ENCODE measurements around the gene RSPO3. TPM values are rescaled to one million over a fixed set of nuclear protein-coding genes. Genes with fewer than 3 reads are reported as not detected.

Gene RSPO3
- total and polyA plus RNA-seq, 4 donors, result 1.4 to 3.5 (median 1.6) TPM

GRCh38 chr6:127077886-127078285 is 40.6 kb upstream of the RSPO3 start:
- TF ChIP-seq MAX (IDR thresholded peaks at IDR 0.05) (no peak), FOXA1 (IDR thresholded peaks at IDR 0.05) (no peak)
- no peaks in the 10 kb centered on the region for H3K9me3 ChIP-seq (ENCODE audit: control insufficient read depth in 4 of 4, low read length in 3 of 4)
- DNase-seq (ENCODE audit: low spot score), result no peak
- WGBS, result 81% methylated on average over 2 of the region's 2 CpGs
- H3K27ac ChIP-seq (ENCODE audit: low read depth in 1 of 2, low read length in 2 of 2), result no peak overlapping the region
- no peaks in the 10 kb centered on the region for H3K4me1 ChIP-seq (ENCODE audit: control insufficient read depth in 4 of 4, insufficient read depth in 4 of 4, low read length in 3 of 4)
- no peak overlapping the region for H3K4me3 ChIP-seq (ENCODE audit: low read depth in 1 of 3, low read length in 3 of 3)
- H3K36me3 ChIP-seq (ENCODE audit: control insufficient read depth in 4 of 4, insufficient read depth in 3 of 4, low read depth in 1 of 4, low read length in 3 of 4), result no peaks in the 10 kb centered on the region
- peaks cover 0 to 6% (median 0%) of the 10 kb centered on the region in 4 donors for H3K27me3 ChIP-seq (ENCODE audit: control insufficient read depth in 4 of 4, insufficient read depth in 4 of 4, low read length in 3 of 4)
- H3K9ac ChIP-seq (ENCODE audit: low read depth in 1 of 2, low read length in 2 of 2), result no peak overlapping the region

DNA sequence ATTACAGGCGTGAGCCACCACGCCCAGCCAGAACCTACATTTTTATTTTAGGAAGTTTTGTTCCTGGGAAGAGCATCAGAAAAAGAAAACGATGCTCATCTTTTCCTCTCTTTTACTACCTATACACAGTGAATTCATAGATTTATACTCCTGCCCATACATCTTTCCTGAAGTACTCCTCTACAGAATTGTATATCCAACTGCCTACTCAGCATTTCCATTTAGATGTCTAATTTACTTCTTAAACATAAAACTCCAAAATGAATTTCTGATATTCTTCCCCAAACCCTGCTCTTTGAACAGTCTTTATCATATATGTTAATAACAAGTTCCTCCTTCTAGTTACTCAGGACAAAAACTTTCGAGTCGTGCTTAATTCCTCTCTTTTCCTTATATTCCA is 39.8 kb upstream of the RSPO3 start:
- no peak overlapping the region for H3K27ac ChIP-seq (ENCODE audit: low read depth in 1 of 2, low read length in 2 of 2)
- WGBS, result 81% methylated on average over 5 of the region's 5 CpGs
- TF ChIP-seq NR2F2 (IDR thresholded peaks at IDR 0.05), result no peak
- TF ChIP-seq, protein P1, sequence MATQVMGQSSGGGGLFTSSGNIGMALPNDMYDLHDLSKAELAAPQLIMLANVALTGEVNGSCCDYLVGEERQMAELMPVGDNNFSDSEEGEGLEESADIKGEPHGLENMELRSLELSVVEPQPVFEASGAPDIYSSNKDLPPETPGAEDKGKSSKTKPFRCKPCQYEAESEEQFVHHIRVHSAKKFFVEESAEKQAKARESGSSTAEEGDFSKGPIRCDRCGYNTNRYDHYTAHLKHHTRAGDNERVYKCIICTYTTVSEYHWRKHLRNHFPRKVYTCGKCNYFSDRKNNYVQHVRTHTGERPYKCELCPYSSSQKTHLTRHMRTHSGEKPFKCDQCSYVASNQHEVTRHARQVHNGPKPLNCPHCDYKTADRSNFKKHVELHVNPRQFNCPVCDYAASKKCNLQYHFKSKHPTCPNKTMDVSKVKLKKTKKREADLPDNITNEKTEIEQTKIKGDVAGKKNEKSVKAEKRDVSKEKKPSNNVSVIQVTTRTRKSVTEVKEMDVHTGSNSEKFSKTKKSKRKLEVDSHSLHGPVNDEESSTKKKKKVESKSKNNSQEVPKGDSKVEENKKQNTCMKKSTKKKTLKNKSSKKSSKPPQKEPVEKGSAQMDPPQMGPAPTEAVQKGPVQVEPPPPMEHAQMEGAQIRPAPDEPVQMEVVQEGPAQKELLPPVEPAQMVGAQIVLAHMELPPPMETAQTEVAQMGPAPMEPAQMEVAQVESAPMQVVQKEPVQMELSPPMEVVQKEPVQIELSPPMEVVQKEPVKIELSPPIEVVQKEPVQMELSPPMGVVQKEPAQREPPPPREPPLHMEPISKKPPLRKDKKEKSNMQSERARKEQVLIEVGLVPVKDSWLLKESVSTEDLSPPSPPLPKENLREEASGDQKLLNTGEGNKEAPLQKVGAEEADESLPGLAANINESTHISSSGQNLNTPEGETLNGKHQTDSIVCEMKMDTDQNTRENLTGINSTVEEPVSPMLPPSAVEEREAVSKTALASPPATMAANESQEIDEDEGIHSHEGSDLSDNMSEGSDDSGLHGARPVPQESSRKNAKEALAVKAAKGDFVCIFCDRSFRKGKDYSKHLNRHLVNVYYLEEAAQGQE (IDR thresholded peaks at IDR 0.05), result no peak
- TF ChIP-seq HNF4A (conservative IDR thresholded peaks at IDR 0.05), result no peak
- TF ChIP-seq EGR1 (IDR thresholded peaks at IDR 0.05; ENCODE audit: low read depth in 2 of 2), result no peak
- TF ChIP-seq RAD21 (IDR thresholded peaks at IDR 0.05), result no peak
- H3K36me3 ChIP-seq (ENCODE audit: control insufficient read depth in 4 of 4, insufficient read depth in 3 of 4, low read depth in 1 of 4, low read length in 3 of 4), result no peaks in the 10 kb centered on the region
- no peak overlapping the region for H3K9ac ChIP-seq (ENCODE audit: low read depth in 1 of 2, low read length in 2 of 2)
- no peaks in the 10 kb centered on the region for H3K9me3 ChIP-seq (ENCODE audit: control insufficient read depth in 4 of 4, low read length in 3 of 4)
- H3K27me3 ChIP-seq (ENCODE audit: control insufficient read depth in 4 of 4, insufficient read depth in 4 of 4, low read length in 3 of 4), result peaks cover 0 to 6% (median 0%) of the 10 kb centered on the region in 4 donors
- no peak for DNase-seq (ENCODE audit: low spot score)
- no peaks in the 10 kb centered on the region for H3K4me1 ChIP-seq (ENCODE audit: control insufficient read depth in 4 of 4, insufficient read depth in 4 of 4, low read length in 3 of 4)
- no peak overlapping the region for H3K4me3 ChIP-seq (ENCODE audit: low read depth in 1 of 3, low read length in 3 of 3)

DNA sequence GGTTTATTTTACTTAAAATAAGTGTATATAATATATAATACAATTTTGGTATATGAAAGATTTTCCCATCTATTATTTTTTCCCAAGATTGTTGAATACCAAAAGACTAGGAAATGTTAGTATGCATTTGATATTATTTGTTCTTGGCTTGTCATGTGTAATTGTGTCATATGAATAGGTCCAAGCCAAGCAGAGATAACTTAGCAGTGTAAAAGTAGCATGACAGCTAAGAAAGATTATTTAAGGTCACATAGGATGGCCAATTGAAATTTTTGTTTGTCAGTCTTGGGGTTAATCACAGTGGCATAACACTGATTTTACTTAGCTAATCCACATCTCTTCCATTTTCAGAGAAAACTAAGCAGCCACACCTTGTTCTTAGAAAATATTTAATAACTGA is 38.8 kb upstream of the RSPO3 start:
- Histone ChIP-seq H3K27me3 (ENCODE audit: control insufficient read depth in 4 of 4, insufficient read depth in 4 of 4, low read length in 3 of 4) (peaks cover 0 to 5% (median 1%) of the 10 kb centered on the region in 4 donors), H3K27ac (ENCODE audit: low read depth in 1 of 2, low read length in 2 of 2) (no peak overlapping the region), H3K4me3 (ENCODE audit: low read depth in 1 of 3, low read length in 3 of 3) (no peak overlapping the region), H3K36me3 (ENCODE audit: control insufficient read depth in 4 of 4, insufficient read depth in 3 of 4, low read depth in 1 of 4, low read length in 3 of 4) (no peaks in the 10 kb centered on the region), H3K9ac (ENCODE audit: low read depth in 1 of 2, low read length in 2 of 2) (no peak overlapping the region), H3K9me3 (ENCODE audit: control insufficient read depth in 4 of 4, low read length in 3 of 4) (no peaks in the 10 kb centered on the region), H3K4me1 (ENCODE audit: control insufficient read depth in 4 of 4, insufficient read depth in 4 of 4, low read length in 3 of 4) (no peaks in the 10 kb centered on the region)
- no peak for DNase-seq (ENCODE audit: low spot score)
- TF ChIP-seq EGR1 (IDR thresholded peaks at IDR 0.05; ENCODE audit: low read depth in 2 of 2) (no peak), TAF1 (conservative IDR thresholded peaks at IDR 0.05) (no peak), MAX (IDR thresholded peaks at IDR 0.05) (no peak), FOXA1 (IDR thresholded peaks at IDR 0.05) (no peak), SP1 (IDR thresholded peaks at IDR 0.05) (no peak), YY1 (IDR thresholded peaks at IDR 0.05) (no peak), HNF4A (conservative IDR thresholded peaks at IDR 0.05) (no peak), CTCF (IDR thresholded peaks at IDR 0.05; ENCODE audit: low read depth, low read length, missing input control) (no peak), NR2F2 (IDR thresholded peaks at IDR 0.05) (no peak), JUND (IDR thresholded peaks at IDR 0.05) (no peak)
- TF ChIP-seq, protein P2, sequence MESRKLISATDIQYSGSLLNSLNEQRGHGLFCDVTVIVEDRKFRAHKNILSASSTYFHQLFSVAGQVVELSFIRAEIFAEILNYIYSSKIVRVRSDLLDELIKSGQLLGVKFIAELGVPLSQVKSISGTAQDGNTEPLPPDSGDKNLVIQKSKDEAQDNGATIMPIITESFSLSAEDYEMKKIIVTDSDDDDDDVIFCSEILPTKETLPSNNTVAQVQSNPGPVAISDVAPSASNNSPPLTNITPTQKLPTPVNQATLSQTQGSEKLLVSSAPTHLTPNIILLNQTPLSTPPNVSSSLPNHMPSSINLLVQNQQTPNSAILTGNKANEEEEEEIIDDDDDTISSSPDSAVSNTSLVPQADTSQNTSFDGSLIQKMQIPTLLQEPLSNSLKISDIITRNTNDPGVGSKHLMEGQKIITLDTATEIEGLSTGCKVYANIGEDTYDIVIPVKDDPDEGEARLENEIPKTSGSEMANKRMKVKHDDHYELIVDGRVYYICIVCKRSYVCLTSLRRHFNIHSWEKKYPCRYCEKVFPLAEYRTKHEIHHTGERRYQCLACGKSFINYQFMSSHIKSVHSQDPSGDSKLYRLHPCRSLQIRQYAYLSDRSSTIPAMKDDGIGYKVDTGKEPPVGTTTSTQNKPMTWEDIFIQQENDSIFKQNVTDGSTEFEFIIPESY (IDR thresholded peaks at IDR 0.05), result no peak
